Measurements from ENCODE around the gene PRR35. TPM values are rescaled to one million over a fixed set of nuclear protein-coding genes. Genes with fewer than 3 reads are reported as not detected.
"Not testable (repeated sequence)": the region's sequence is repeated elsewhere in the genome, so short reads cannot be mapped to it uniquely, and the experiment has no call there.

PRR35 gene
- total RNA-seq, 1 donor from 2014 or later = 0.12 TPM

- no peak for TF ChIP-seq CTCF (conservative IDR thresholded peaks at IDR 0.05)
- no peak for DNase-seq (ENCODE audit: extremely low spot score, unreplicated experiment)
- Mint-ChIP-seq H3K36me3 (peaks cover 13% of the 10 kb centered on the region), H3K4me3 (peak overlapping the region; percentile 91), H3K4me1 (ENCODE audit: unreplicated experiment) (peaks cover 26% of the 10 kb centered on the region), H3K27ac (peak overlapping the region; percentile 90), H3K9me3 (no peaks in the 10 kb centered on the region), H3K27me3 (no peaks in the 10 kb centered on the region)
Measured at GRCh38 chr16:593406-593805, 33.2 kb downstream of the PRR35 start.

GRCh38 chr16:593807-594206 is 33.6 kb downstream of the PRR35 start:
- no peak for DNase-seq (ENCODE audit: extremely low spot score, unreplicated experiment)
- peaks cover 13% of the 10 kb centered on the region for H3K36me3 Mint-ChIP-seq
- no peaks in the 10 kb centered on the region for H3K27me3 Mint-ChIP-seq
- no peak for TF ChIP-seq CTCF (conservative IDR thresholded peaks at IDR 0.05)
- peak overlapping the region; percentile 91 for H3K4me3 Mint-ChIP-seq
- H3K27ac Mint-ChIP-seq = peak overlapping the region; percentile 90
- H3K9me3 Mint-ChIP-seq = no peaks in the 10 kb centered on the region
- H3K4me1 Mint-ChIP-seq (ENCODE audit: unreplicated experiment) = peaks cover 26% of the 10 kb centered on the region

- DNase-seq (ENCODE audit: extremely low spot score, unreplicated experiment) = no peak
- no peak overlapping the region for H3K4me3 Mint-ChIP-seq
- peaks cover 13% of the 10 kb centered on the region for H3K36me3 Mint-ChIP-seq
- no peaks in the 10 kb centered on the region for H3K9me3 Mint-ChIP-seq
- no peak overlapping the region for H3K27ac Mint-ChIP-seq
- H3K4me1 Mint-ChIP-seq (ENCODE audit: unreplicated experiment) = peaks cover 26% of the 10 kb centered on the region
- no peak for TF ChIP-seq CTCF (conservative IDR thresholded peaks at IDR 0.05)
- no peaks in the 10 kb centered on the region for H3K27me3 Mint-ChIP-seq
Measured at GRCh38 chr16:595094-595528, 34.9 kb downstream of the PRR35 start.

- Mint-ChIP-seq H3K36me3 (peaks cover 9% of the 10 kb centered on the region), H3K4me3 (no peak overlapping the region), H3K27ac (peak overlapping the region; percentile 39), H3K9me3 (no peaks in the 10 kb centered on the region), H3K4me1 (ENCODE audit: unreplicated experiment) (peaks cover 20% of the 10 kb centered on the region), H3K27me3 (no peaks in the 10 kb centered on the region)
- no peak for DNase-seq (ENCODE audit: extremely low spot score, unreplicated experiment)
- TF ChIP-seq CTCF (conservative IDR thresholded peaks at IDR 0.05) = no peak
Measured at GRCh38 chr16:595942-596735, 35.9 kb downstream of the PRR35 start.

GRCh38 chr16:596736-597060 is 36.5 kb downstream of the PRR35 start:
- DNase-seq (ENCODE audit: extremely low spot score, unreplicated experiment) = no peak
- H3K36me3 Mint-ChIP-seq = peaks cover 9% of the 10 kb centered on the region
- H3K27me3 Mint-ChIP-seq = no peaks in the 10 kb centered on the region
- peak overlapping the region; percentile 39 for H3K27ac Mint-ChIP-seq
- H3K4me3 Mint-ChIP-seq = no peak overlapping the region
- no peak for TF ChIP-seq CTCF (conservative IDR thresholded peaks at IDR 0.05)
- H3K4me1 Mint-ChIP-seq (ENCODE audit: unreplicated experiment) = peaks cover 18% of the 10 kb centered on the region
- H3K9me3 Mint-ChIP-seq = no peaks in the 10 kb centered on the region

GRCh38 chr16:597655-598054 is 37.5 kb downstream of the PRR35 start:
- peaks cover 13% of the 10 kb centered on the region for H3K4me1 Mint-ChIP-seq (ENCODE audit: unreplicated experiment)
- DNase-seq (ENCODE audit: extremely low spot score, unreplicated experiment); H3K36me3 Mint-ChIP-seq; H3K9me3 Mint-ChIP-seq; H3K4me3 Mint-ChIP-seq; H3K27me3 Mint-ChIP-seq; H3K27ac Mint-ChIP-seq: not testable (repeated sequence)
